CD4-positive, alpha-beta T cell (primary cell): Measurements from ENCODE around the gene GZMB. TPM values are rescaled to one million over a fixed set of nuclear protein-coding genes. Genes with fewer than 3 reads are reported as not detected.
A peak's percentile ranks its signal among the peaks of the same experiment; 100 is the strongest.

Source experiments
- ATAC-seq: fragments of 200-7000 bp; cut with Tn5 transposase; one replicate; pipeline ENCODE4 v1.10.0; 2022; ENCODE audit warnings: mild to moderate bottlenecking; ENCODE audit not compliant: poor library complexity
- CTCF ChIA-PET: fragments of 350-600 bp; sonication (Branson Sonifier 250); formaldehyde crosslinking; loops from one replicate; lab custom pipeline; 2021; ENCODE audit warnings: antibody characterized with exemption, inconsistent platforms; lab: Charles Lee
- POLR2A ChIA-PET: fragments of 350-600 bp; sonication (Branson Sonifier 250); formaldehyde crosslinking; loops from one replicate; lab custom pipeline; 2021; ENCODE audit warnings: antibody characterized with exemption, inconsistent platforms; lab: Charles Lee
- DNase-seq, 14 experiments: peaks; one replicate each; pipeline ENCODE4 v3.0.0-alpha.2; 2013 to 2020; ENCODE audit warnings: mixed read lengths in 2 of 14
- H3K27ac ChIP-seq, 2 donors: one replicate each; pipeline versions ENCODE4 v1.5.1 to v1.7.0; 2013; ENCODE audit warnings: low read length in 2 of 2, low read depth in 1 of 2, mild to moderate bottlenecking in 1 of 2
- H3K27me3 ChIP-seq, 2 experiments: 1 replicate in 1 of 2; 2 replicates in 1 of 2; pipeline versions ENCODE4 v1.6.1 to v1.7.0; 2013; ENCODE audit warnings: low read length in 2 of 2, control low read depth in 1 of 2, mild to moderate bottlenecking in 1 of 2, moderate library complexity in 1 of 2; ENCODE audit not compliant: insufficient read depth in 2 of 2, control insufficient read depth in 1 of 2
- H3K36me3 ChIP-seq: one replicate; pipeline ENCODE4 v1.6.1; 2013; ENCODE audit warnings: low read length, control low read depth; ENCODE audit not compliant: insufficient read depth
- H3K4me1 ChIP-seq: one replicate; pipeline ENCODE4 v1.6.1; 2013; ENCODE audit warnings: low read length, control low read depth; ENCODE audit not compliant: insufficient read depth
- H3K4me3 ChIP-seq: one replicate; pipeline ENCODE4 v1.5.1; 2013; ENCODE audit warnings: mild to moderate bottlenecking, low read length, moderate library complexity
- H3K9me3 ChIP-seq, 2 experiments: 1 replicate in 1 of 2; 2 replicates in 1 of 2; pipeline versions ENCODE4 v1.6.1 to v1.7.0; 2013; ENCODE audit warnings: low read length in 2 of 2, mild to moderate bottlenecking in 2 of 2, control low read depth in 1 of 2, moderate library complexity in 1 of 2; ENCODE audit not compliant: control insufficient read depth in 1 of 2, insufficient read depth in 1 of 2
- H3K27ac Mint-ChIP-seq: one replicate; pipeline ENCODE4 v1.8.0; 2020; ENCODE audit warnings: mixed read lengths
- H3K27me3 Mint-ChIP-seq: one replicate; pipeline ENCODE4 v1.8.0; 2021; ENCODE audit warnings: mixed read lengths
- H3K36me3 Mint-ChIP-seq: one replicate; pipeline ENCODE4 v1.8.0; 2021; ENCODE audit warnings: low read depth, mixed read lengths
- H3K4me1 Mint-ChIP-seq: one replicate; pipeline ENCODE4 v1.8.0; 2021; ENCODE audit warnings: low read depth, mixed read lengths
- H3K4me3 Mint-ChIP-seq: one replicate; pipeline ENCODE4 v1.8.0; 2020; ENCODE audit warnings: mild to moderate bottlenecking, mixed read lengths
- H3K9me3 Mint-ChIP-seq: one replicate; pipeline ENCODE4 v1.8.0; 2020; ENCODE audit warnings: mixed read lengths
- CTCF ChIP-seq: fragments of 200-600 bp; IDR thresholded peaks from one replicate; pipeline ENCODE4 v1.8.0; 2022; ENCODE audit warnings: antibody characterized with exemption, mild to moderate bottlenecking
- intact Hi-C, 2 experiments: fragments of 100-400 bp; cut with DNase I in 1 of 2; cut with micrococcal nuclease in 1 of 2; formaldehyde crosslinking; loops; one replicate each; pipeline versions ENCODE4 v1.15.1 to v1.9.0; 2023 to 2025; cut with DNase I, micrococcal nuclease
- polyA plus RNA-seq, 2 donors: library from polyadenylated mRNA; unstranded; fragments of 120-200 nt; gene quantifications; one replicate each; pipeline ENCODE4 v1.2.1, GENCODE V29; 2013
- total RNA-seq, 174 experiments: library from RNA in 2 of 174; stranded (reverse) in 2 of 174; gene quantifications; one replicate each; pipeline ENCODE4 v1.2.3 and lab custom pipeline; 2021 to 2026

GZMB gene
- 1 to 10 TPM; 2.4 to 2.9 TPM for total RNA-seq
- polyA plus RNA-seq (2013, experiment 1 of 2), result 23.8 TPM
- 6.8 TPM for polyA plus RNA-seq (2013, experiment 2 of 2)
- 0 to 1,443 (median 6.6) reads per million in 172 experiments for total RNA-seq (lab: John Stamatoyannopoulos, UW)

- Histone ChIP-seq H3K9me3 (no peaks in the 10 kb centered on the region), H3K4me1 (no peaks in the 10 kb centered on the region), H3K4me3 (peak within 1 kb of the TSS; percentile 7), H3K27ac (no peak within 1 kb of the TSS), H3K36me3 (no peaks in the 10 kb centered on the region), H3K27me3 (peaks cover 0 to 2% of the 10 kb centered on the region in 2 experiments)
- no peak for TF ChIP-seq CTCF
- intact Hi-C loops, result no loop called here
- no peaks in the 10 kb centered on the region for H3K36me3 Mint-ChIP-seq
- ChIA-PET CTCF (interaction anchor here (1.0 kb wide), 1 partner anchor 23 kb away, joined by 3 read pairs; no protein-coding TSS in a partner anchor), POLR2A (no interaction called here)
- H3K4me3 Mint-ChIP-seq, result no peak within 1 kb of the TSS
- no peaks in the 10 kb centered on the region for H3K4me1 Mint-ChIP-seq
- ATAC-seq (peak; percentile 56), DNase-seq (peak in 6 of 14 experiments; percentile 4 to 85 (median 43))
- H3K27ac Mint-ChIP-seq, result no peak within 1 kb of the TSS
- H3K27me3 Mint-ChIP-seq, result no peaks in the 10 kb centered on the region
- no peaks in the 10 kb centered on the region for H3K9me3 Mint-ChIP-seq
Measured at GRCh38 chr14:24634158-24634557, at the start of gene GZMB. TSS of gene GZMB (minus strand) at chr14:24634190. CDS start at chr14:24634160, 30 bp downstream.

GRCh38 chr14:24681056-24681455 lies 47.1 kb upstream of the GZMB start:
- H3K9me3 Mint-ChIP-seq, result no peaks in the 10 kb centered on the region
- no peak overlapping the region for H3K27ac ChIP-seq

GRCh38 chr14:24680516-24680915 lies 46.5 kb upstream of the GZMB start:
- no peak overlapping the region for H3K27ac Mint-ChIP-seq
- DNase-seq (peak in 1 of 14 experiments; percentile 17), ATAC-seq (no peak)
- no peaks in the 10 kb centered on the region for H3K36me3 Mint-ChIP-seq
- H3K9me3 Mint-ChIP-seq, result peaks cover 2% of the 10 kb centered on the region
- no peaks in the 10 kb centered on the region for H3K36me3 ChIP-seq
- intact Hi-C loops, result no loop called here
- POLR2A ChIA-PET, result no interaction called here
- peaks cover 12% of the 10 kb centered on the region for H3K4me1 ChIP-seq
- no peak overlapping the region for H3K4me3 Mint-ChIP-seq
- H3K27ac ChIP-seq, result no peak overlapping the region
- TF ChIP-seq CTCF, result no peak
- H3K9me3 ChIP-seq, result no peaks in the 10 kb centered on the region
- peaks cover 32% of the 10 kb centered on the region for H3K4me1 Mint-ChIP-seq
- CTCF ChIA-PET, result interaction anchor here (3.0 kb wide), 1 partner anchor 75 kb away, joined by 9 read pairs; no protein-coding TSS in a partner anchor
- no peak overlapping the region for H3K4me3 ChIP-seq
- H3K27me3 ChIP-seq, result no peaks in the 10 kb centered on the region
- no peaks in the 10 kb centered on the region for H3K27me3 Mint-ChIP-seq

More at GRCh38 chr14:24681056-24681455, 47.1 kb upstream of the GZMB start:
- Mint-ChIP-seq H3K27me3 (peaks cover under 1% of the 10 kb centered on the region), H3K27ac (no peak overlapping the region), H3K4me3 (no peak overlapping the region), H3K36me3 (no peaks in the 10 kb centered on the region), H3K4me1 (peaks cover 26% of the 10 kb centered on the region)
- DNase-seq, result peak in 1 of 14 experiments; percentile 33
- Histone ChIP-seq H3K27me3 (no peaks in the 10 kb centered on the region), H3K36me3 (no peaks in the 10 kb centered on the region), H3K4me1 (peaks cover 12% of the 10 kb centered on the region), H3K9me3 (no peaks in the 10 kb centered on the region), H3K4me3 (no peak overlapping the region)
- intact Hi-C loops, result no loop called here
- no peak for ATAC-seq
- no peak for TF ChIP-seq CTCF
- ChIA-PET POLR2A (no interaction called here), CTCF (no interaction called here)
